Right ventricle myocardium superior (tissue), 1 donor: ENCODE results near the gene COQ10A. TPM values are rescaled to one million over a fixed set of nuclear protein-coding genes. Genes with fewer than 3 reads are reported as not detected.

Experiments used
- ATAC-seq: fragments of 200-7000 bp; cut with Tn5 transposase; one replicate; pipeline ENCODE4 v1.9.1; 2020; ENCODE audit warnings: mild to moderate bottlenecking; ENCODE audit not compliant: poor library complexity
- DNase-seq: peaks from one replicate; pipeline ENCODE4 v3.0.0-alpha.2; 2020
- intact Hi-C: fragments of 100-400 bp; cut with DNase I; formaldehyde crosslinking; loops from one replicate; pipeline ENCODE4 v1.11.2; 2022
- total RNA-seq: library from RNA; stranded (reverse); fragmentation: NEBNext Ultra II Directional; extraction: Animal tissue kit (Norgen Biotek cat#: 25700); gene quantifications from one replicate; pipeline ENCODE4 v1.2.1, GENCODE V29; 2021
- donor health status: DM: no; HTN: yes; CAD: no; lungs with severe emphysema.

The COQ10A gene
- total RNA-seq, 1 donor from 2014 or later: 153 TPM

GRCh38 chr12:56237552-56237951 is 29.2 kb upstream of the COQ10A start:
- intact Hi-C loops: no loop called here
- ATAC-seq (no peak), DNase-seq (no peak)

GRCh38 chr12:56241424-56242303 is 25.1 kb upstream of the COQ10A start:
- intact Hi-C loops: no loop called here
- DNase-seq: no peak
- no peak for ATAC-seq

- DNase-seq (no peak), ATAC-seq (no peak)
- intact Hi-C loops: no loop called here
These were observed 23.8 kb upstream of the COQ10A start for GRCh38 chr12:56242986-56243385.

- ATAC-seq (peak; percentile 48), DNase-seq (no peak)
- intact Hi-C loops: no loop called here
These were observed 23.0 kb upstream of the COQ10A start for GRCh38 chr12:56243731-56244181.

GRCh38 chr12:56244494-56244893 is 22.2 kb upstream of the COQ10A start:
- intact Hi-C loops: no loop called here
- no peak for DNase-seq
- no peak for ATAC-seq

GRCh38 chr12:56247923-56248322 is 18.8 kb upstream of the COQ10A start:
- ATAC-seq: no peak
- intact Hi-C loops: no loop called here
- peak; percentile 30 for DNase-seq

GRCh38 chr12:56248711-56249110 is 18.0 kb upstream of the COQ10A start:
- intact Hi-C loops: no loop called here
- DNase-seq (no peak), ATAC-seq (no peak)

- no peak for DNase-seq
- intact Hi-C loops: no loop called here
These were observed 14.1 kb upstream of the COQ10A start for GRCh38 chr12:56252649-56253048.

GRCh38 chr12:56253091-56253490 is 13.7 kb upstream of the COQ10A start:
- intact Hi-C loops: no loop called here
- ATAC-seq (no peak), DNase-seq (peak; percentile 27)

More at GRCh38 chr12:56252649-56253048, 14.1 kb upstream of the COQ10A start:
- ATAC-seq: no peak

GRCh38 chr12:56255671-56256070 is 11.1 kb upstream of the COQ10A start:
- no peak for ATAC-seq
- intact Hi-C loops: no loop called here
- DNase-seq: peak; percentile 13

GRCh38 chr12:56256326-56256960 is 10.3 kb upstream of the COQ10A start:
- DNase-seq (no peak), ATAC-seq (no peak)
- intact Hi-C loops: no loop called here

- DNase-seq (no peak), ATAC-seq (no peak)
- intact Hi-C loops: no loop called here
These were observed 9.7 kb upstream of the COQ10A start for GRCh38 chr12:56257071-56257470.

GRCh38 chr12:56257491-56258067 is 9.2 kb upstream of the COQ10A start:
- no peak for DNase-seq
- intact Hi-C loops: no loop called here
- ATAC-seq: peak; percentile 23

GRCh38 chr12:56258068-56258819 is 8.5 kb upstream of the COQ10A start, which contains the start of gene ANKRD52:
Gene ANKRD52 (minus strand): TSS chr12:56258384. CDS start chr12:56258269, 115 bp downstream.
- DNase-seq: peak; percentile 86
- intact Hi-C loops: no loop called here
- ATAC-seq: peak; percentile 99

GRCh38 chr12:56258820-56259183 is 7.9 kb upstream of the COQ10A start:
- intact Hi-C loops: no loop called here
- no peak for DNase-seq
- ATAC-seq: no peak

GRCh38 chr12:56260380-56260779 is 6.4 kb upstream of the COQ10A start:
- no peak for DNase-seq
- no peak for ATAC-seq
- intact Hi-C loops: no loop called here

GRCh38 chr12:56260921-56261320 is 5.8 kb upstream of the COQ10A start:
- DNase-seq (no peak), ATAC-seq (no peak)
- intact Hi-C loops: no loop called here

GRCh38 chr12:56261503-56262232 is 5.1 kb upstream of the COQ10A start:
- no peak for ATAC-seq
- intact Hi-C loops: no loop called here
- no peak for DNase-seq
